B cell (primary cell): ENCODE data around the gene CLK4. TPM values are rescaled to one million over a fixed set of nuclear protein-coding genes. Genes with fewer than 3 reads are reported as not detected.

ENCODE experiments used
- ATAC-seq: fragments of 200-7000 bp; cut with Tn5 transposase; one replicate; pipeline ENCODE4 v1.10.0; 2021; ENCODE audit warnings: low read depth, mild to moderate bottlenecking, moderate number of reproducible peaks, moderate library complexity
- CTCF ChIA-PET: fragments of 350-600 bp; sonication (Branson Sonifier 250); formaldehyde crosslinking; loops from one replicate; lab custom pipeline; 2021; ENCODE audit warnings: antibody characterized with exemption, inconsistent platforms; lab: Charles Lee
- POLR2A ChIA-PET: fragments of 350-600 bp; sonication (Branson Sonifier 250); formaldehyde crosslinking; loops from one replicate; lab custom pipeline; 2021; ENCODE audit warnings: antibody characterized with exemption; lab: Charles Lee
- DNase-seq: peaks from one replicate; pipeline ENCODE4 v3.0.0; 2013
- H2AFZ ChIP-seq: 2 replicates; pipeline ENCODE4 v1.6.1; 2012; ENCODE audit warnings: mild to moderate bottlenecking, low read depth, low read length; ENCODE audit not compliant: insufficient read depth, poor library complexity, severe bottlenecking
- H3K27ac ChIP-seq, 2 donors: 1 replicate in 1 of 2; 2 replicates in 1 of 2; pipeline ENCODE4 v1.5.1; 2012 to 2013; ENCODE audit warnings: low read length in 2 of 2, mild to moderate bottlenecking in 2 of 2, moderate library complexity in 1 of 2
- H3K27me3 ChIP-seq, 4 experiments: fragments of 200-600 bp in 1 of 4; sonication (generic) in 1 of 4; replicated peaks in 1 of 4; 1 replicate in 2 of 4; 2 replicates in 2 of 4; pipeline versions ENCODE4 v1.6.1 to v1.7.0; 2013 to 2016; ENCODE audit warnings: low read length in 3 of 4, mild to moderate bottlenecking in 2 of 4, mixed read lengths in 1 of 4, moderate library complexity in 1 of 4; ENCODE audit not compliant: insufficient read depth in 4 of 4, control insufficient read depth in 3 of 4; ENCODE audit errors: control extremely low read depth in 1 of 4
- H3K36me3 ChIP-seq, 2 experiments: replicated peaks in 1 of 2; 1 replicate in 1 of 2; 2 replicates in 1 of 2; pipeline versions ENCODE4 v1.6.1 to v1.7.1; 2013; ENCODE audit warnings: low read length in 1 of 2; ENCODE audit not compliant: insufficient read depth in 2 of 2, control insufficient read depth in 1 of 2; ENCODE audit errors: control extremely low read depth in 1 of 2, extremely low read depth in 1 of 2
- H3K4me1 ChIP-seq, 2 donors: fragments of 200-600 bp in 1 of 2; sonication (generic) in 1 of 2; 1 replicate in 1 of 2; 2 replicates in 1 of 2; pipeline versions ENCODE4 v1.5.1 to v1.6.1; 2013 to 2017; ENCODE audit warnings: low read length in 2 of 2; ENCODE audit not compliant: control insufficient read depth in 2 of 2, insufficient read depth in 2 of 2
- H3K4me2 ChIP-seq: replicated peaks from 2 replicates; pipeline ENCODE3; 2012; ENCODE audit warnings: mild to moderate bottlenecking, low read depth, low read length; ENCODE audit not compliant: poor library complexity, severe bottlenecking
- H3K4me3 ChIP-seq, 5 experiments: fragments of 200-600 bp in 1 of 5; sonication (generic) in 1 of 5; 1 replicate in 3 of 5; 2 replicates in 2 of 5; pipeline versions ENCODE4 v1.5.1 to v1.7.0; 2011 to 2016; ENCODE audit warnings: low read length in 4 of 5, mild to moderate bottlenecking in 4 of 5, low read depth in 2 of 5, control low read depth in 1 of 5, moderate library complexity in 1 of 5; ENCODE audit not compliant: insufficient read depth in 1 of 5; ENCODE audit errors: control extremely low read depth in 1 of 5, extremely low read depth in 1 of 5
- H3K79me2 ChIP-seq: fragments of 200-600 bp; sonication (generic); one replicate; pipeline ENCODE4 v1.6.0; 2016; ENCODE audit warnings: low read length; ENCODE audit not compliant: control insufficient read depth, insufficient read depth
- H3K9ac ChIP-seq: fragments of 200-600 bp; sonication (generic); 2 replicates; pipeline ENCODE4 v1.6.1; 2017; ENCODE audit warnings: mild to moderate bottlenecking, low read length, moderate library complexity
- H3K9me3 ChIP-seq, 3 donors: one replicate each; pipeline versions ENCODE4 v1.6.1 to v1.7.1; 2013; ENCODE audit warnings: low read length in 2 of 3; ENCODE audit not compliant: control insufficient read depth in 2 of 3, insufficient read depth in 1 of 3; ENCODE audit errors: control extremely low read depth in 1 of 3
- H4K20me1 ChIP-seq: 2 replicates; pipeline ENCODE4 v1.6.0; 2012; ENCODE audit warnings: mild to moderate bottlenecking, low read length; ENCODE audit not compliant: insufficient read depth, control insufficient read depth, poor library complexity, severe bottlenecking
- H3K27ac Mint-ChIP-seq: one replicate; pipeline ENCODE4 v1.8.0; 2021; ENCODE audit warnings: mixed read lengths
- H3K27me3 Mint-ChIP-seq: one replicate; pipeline ENCODE4 v1.8.0; 2021; ENCODE audit warnings: mixed read lengths
- H3K4me1 Mint-ChIP-seq: one replicate; pipeline ENCODE4 v1.8.0; 2021; ENCODE audit warnings: mixed read lengths
- H3K4me3 Mint-ChIP-seq: one replicate; pipeline ENCODE4 v1.8.0; 2021; ENCODE audit warnings: mixed read lengths
- H3K9me3 Mint-ChIP-seq: one replicate; pipeline ENCODE4 v1.8.0; 2022; ENCODE audit warnings: mixed read lengths; ENCODE audit not compliant: insufficient read depth
- EZH2 ChIP-seq: IDR thresholded peaks from 2 replicates; pipeline ENCODE4 v1.6.1; 2012; ENCODE audit warnings: borderline replicate concordance, low read depth, mild to moderate bottlenecking, moderate library complexity, low read length; ENCODE audit not compliant: insufficient read depth, poor library complexity, severe bottlenecking
- WGBS: methylation state at CpG from one replicate; pipeline ENCODE4 v1.1.5; 2013; ENCODE audit warnings: missing lambda C conversion rate; ENCODE audit not compliant: insufficient coverage; 5-methylcytosine and 5-hydroxymethylcytosine counted together
- intact Hi-C: fragments of 100-400 bp; cut with micrococcal nuclease; formaldehyde crosslinking; loops from one replicate; pipeline ENCODE4 v1.10.0; 2022
- polyA plus RNA-seq: library from polyadenylated mRNA; depleted of rRNA; stranded (reverse); fragments of >200 nt; gene quantifications from 2 replicates; pipeline ENCODE4 v1.2.3, GENCODE V29; 2012
- total RNA-seq, 2 donors: library from RNA; stranded (reverse); fragments of 120-200 nt in 1 of 2; gene quantifications; 1 replicate in 1 of 2; 2 replicates in 1 of 2; pipeline versions ENCODE4 v1.2.3 to v1.2.4, GENCODE V29; 2013 to 2022
- TF ChIP-seq, protein P1 (sequence below): fragments of 200-600 bp; IDR thresholded peaks from one replicate; pipeline ENCODE4 v1.8.0; 2022; ENCODE audit warnings: antibody characterized with exemption, mild to moderate bottlenecking

The CLK4 gene
- total and polyA plus RNA-seq, 2 donors (not counting 1 experiment from before 2014, with no cell fraction given), result 72.3 to 132 TPM

DNA sequence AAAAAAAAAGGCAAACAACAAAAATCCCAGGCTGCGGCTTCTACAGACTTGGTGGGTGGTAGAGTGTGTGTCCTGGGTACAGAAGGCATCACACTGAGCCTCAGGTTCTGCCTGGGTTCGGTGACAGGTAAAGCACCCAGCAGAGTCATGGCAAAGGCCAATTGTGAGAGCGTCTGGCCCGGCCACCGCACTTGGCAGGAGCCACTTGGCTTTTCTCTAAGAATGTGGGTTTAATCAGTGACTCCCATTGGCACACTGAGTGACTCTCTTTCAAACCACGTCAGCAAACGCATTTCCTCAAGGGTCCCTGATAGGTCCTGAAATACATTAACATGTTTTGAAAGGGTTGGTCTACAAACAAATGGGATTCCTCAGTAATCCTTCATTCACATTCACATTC lies 53.6 kb downstream of the CLK4 start:
- ATAC-seq (no peak), DNase-seq (no peak)
- no peaks in the 10 kb centered on the region for H4K20me1 ChIP-seq
- peaks cover 41% of the 10 kb centered on the region for H3K27me3 Mint-ChIP-seq
- no peak overlapping the region for H3K4me3 ChIP-seq
- H2AFZ ChIP-seq, result no peak overlapping the region
- WGBS, result 93% methylated on average over 4 of the region's 7 CpGs
- no peak overlapping the region for H3K4me3 Mint-ChIP-seq
- H3K4me1 Mint-ChIP-seq, result no peaks in the 10 kb centered on the region
- H3K9me3 Mint-ChIP-seq, result peaks cover 5% of the 10 kb centered on the region
- TF ChIP-seq EZH2, result no peak
- TF ChIP-seq, protein P1, sequence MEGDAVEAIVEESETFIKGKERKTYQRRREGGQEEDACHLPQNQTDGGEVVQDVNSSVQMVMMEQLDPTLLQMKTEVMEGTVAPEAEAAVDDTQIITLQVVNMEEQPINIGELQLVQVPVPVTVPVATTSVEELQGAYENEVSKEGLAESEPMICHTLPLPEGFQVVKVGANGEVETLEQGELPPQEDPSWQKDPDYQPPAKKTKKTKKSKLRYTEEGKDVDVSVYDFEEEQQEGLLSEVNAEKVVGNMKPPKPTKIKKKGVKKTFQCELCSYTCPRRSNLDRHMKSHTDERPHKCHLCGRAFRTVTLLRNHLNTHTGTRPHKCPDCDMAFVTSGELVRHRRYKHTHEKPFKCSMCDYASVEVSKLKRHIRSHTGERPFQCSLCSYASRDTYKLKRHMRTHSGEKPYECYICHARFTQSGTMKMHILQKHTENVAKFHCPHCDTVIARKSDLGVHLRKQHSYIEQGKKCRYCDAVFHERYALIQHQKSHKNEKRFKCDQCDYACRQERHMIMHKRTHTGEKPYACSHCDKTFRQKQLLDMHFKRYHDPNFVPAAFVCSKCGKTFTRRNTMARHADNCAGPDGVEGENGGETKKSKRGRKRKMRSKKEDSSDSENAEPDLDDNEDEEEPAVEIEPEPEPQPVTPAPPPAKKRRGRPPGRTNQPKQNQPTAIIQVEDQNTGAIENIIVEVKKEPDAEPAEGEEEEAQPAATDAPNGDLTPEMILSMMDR, result no peak
- intact Hi-C loops, result no loop called here
- no peak overlapping the region for H3K27ac ChIP-seq
- H3K27me3 ChIP-seq, result peaks cover 0 to 9% (median 4%) of the 10 kb centered on the region in 4 experiments
- no peaks in the 10 kb centered on the region for H3K36me3 ChIP-seq
- no peak overlapping the region for H3K27ac Mint-ChIP-seq
- POLR2A ChIA-PET, result no interaction called here
- no peak overlapping the region for H3K4me2 ChIP-seq
- H3K9me3 ChIP-seq, result peaks cover 0 to 19% (median 0%) of the 10 kb centered on the region in 3 donors
- H3K4me1 ChIP-seq, result no peaks in the 10 kb centered on the region
- no peaks in the 10 kb centered on the region for H3K79me2 ChIP-seq
- H3K9ac ChIP-seq, result no peak overlapping the region
- CTCF ChIA-PET, result no interaction called here

DNA sequence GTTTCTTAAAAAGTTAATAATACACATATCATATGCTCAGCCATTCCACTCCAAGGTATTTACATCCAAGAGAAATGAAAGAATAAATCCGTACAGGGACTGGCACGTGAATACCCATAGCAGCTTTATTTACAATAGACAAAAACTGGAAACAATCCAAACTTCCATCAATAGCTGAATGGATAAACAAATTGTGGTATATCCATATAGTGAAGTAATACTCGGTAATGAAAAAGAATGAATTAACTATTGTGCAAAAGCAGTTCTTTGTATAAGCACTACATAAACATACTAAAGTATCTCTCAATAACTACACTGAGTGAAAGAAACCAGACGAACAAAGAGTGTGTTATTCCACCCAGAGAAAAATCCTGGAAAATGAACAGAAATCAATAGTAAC lies 54.2 kb downstream of the CLK4 start:
- DNase-seq (no peak), ATAC-seq (no peak)
- intact Hi-C loops, result no loop called here
- Histone ChIP-seq H3K9me3 (peaks cover 0 to 17% (median 0%) of the 10 kb centered on the region in 3 donors), H3K4me2 (no peak overlapping the region), H3K27me3 (peaks cover 0 to 7% (median 3%) of the 10 kb centered on the region in 4 experiments), H3K27ac (no peak overlapping the region), H3K36me3 (no peaks in the 10 kb centered on the region), H3K9ac (no peak overlapping the region), H4K20me1 (no peaks in the 10 kb centered on the region), H3K79me2 (no peaks in the 10 kb centered on the region), H2AFZ (no peak overlapping the region), H3K4me3 (no peak overlapping the region), H3K4me1 (no peaks in the 10 kb centered on the region)
- Mint-ChIP-seq H3K9me3 (peaks cover 5% of the 10 kb centered on the region), H3K4me1 (no peaks in the 10 kb centered on the region), H3K4me3 (no peak overlapping the region), H3K27ac (no peak overlapping the region), H3K27me3 (peaks cover 40% of the 10 kb centered on the region)
- no CpG with 5 or more reads among the region's 4 CpGs for WGBS
- POLR2A ChIA-PET, result no interaction called here
- CTCF ChIA-PET, result no interaction called here
- TF ChIP-seq, protein P1, result no peak
- no peak for TF ChIP-seq EZH2
